HG02763 (cell line): ENCODE results near the gene EFHB.
"Not testable (repeated sequence)": the region's sequence is repeated elsewhere in the genome, so short reads cannot be mapped to it uniquely, and the experiment has no call there.

Source experiments
- ATAC-seq: cut with Tn5 transposase; IDR thresholded peaks from one replicate; pipeline ENCODE4 v1.9.1; 2021; ENCODE audit warnings: mild to moderate bottlenecking, moderate library complexity; ENCODE audit not compliant: unreplicated experiment

The EFHB gene

GRCh38 chr3:19855318-19855717, 78.7 kb downstream of the EFHB start:
- ATAC-seq = not testable (repeated sequence)

- ATAC-seq = not testable (repeated sequence)
Observed at GRCh38 chr3:19846609-19847008, 87.4 kb downstream of the EFHB start.
